CD4-positive, CD25-positive, alpha-beta regulatory T cell (primary cell): Measurements from ENCODE around the gene SLC2A4RG. TPM values are rescaled to one million over a fixed set of nuclear protein-coding genes. Genes with fewer than 3 reads are reported as not detected.
A peak's percentile ranks its signal among the peaks of the same experiment; 100 is the strongest.

ENCODE experiments used
- ATAC-seq, 2 donors: fragments of 150-1000 bp; cut with Tn5 transposase; one replicate each; pipeline ENCODE4 v1.10.0; 2021; ENCODE audit warnings: low read depth in 2 of 2, moderate number of reproducible peaks in 2 of 2, moderate library complexity in 1 of 2
- DNase-seq, 3 donors: peaks; one replicate each; pipeline versions ENCODE4 v3.0.0 to v3.0.0-alpha.2; 2012 to 2022; ENCODE audit warnings: mixed read lengths in 1 of 3
- H3K27ac ChIP-seq: one replicate; pipeline ENCODE4 v1.7.0; 2013; ENCODE audit warnings: mild to moderate bottlenecking, low read length; ENCODE audit not compliant: insufficient read depth, poor library complexity, severe bottlenecking
- H3K27me3 ChIP-seq: one replicate; pipeline ENCODE4 v1.7.0; 2013; ENCODE audit warnings: low read length; ENCODE audit not compliant: control insufficient read depth, insufficient read depth
- H3K36me3 ChIP-seq: one replicate; pipeline ENCODE4 v1.7.0; 2013; ENCODE audit warnings: mild to moderate bottlenecking, low read length, moderate library complexity; ENCODE audit not compliant: control insufficient read depth, insufficient read depth
- H3K4me1 ChIP-seq: 2 replicates; pipeline ENCODE4 v1.7.0; 2013; ENCODE audit warnings: mild to moderate bottlenecking, low read length; ENCODE audit not compliant: insufficient read depth, control insufficient read depth, poor library complexity, severe bottlenecking
- H3K4me3 ChIP-seq: one replicate; pipeline ENCODE4 v1.7.0; 2013; ENCODE audit warnings: low read depth, mild to moderate bottlenecking, low read length, moderate library complexity
- H3K9me3 ChIP-seq, 2 experiments: 1 replicate in 1 of 2; 2 replicates in 1 of 2; pipeline ENCODE4 v1.7.0; 2013; ENCODE audit warnings: low read length in 2 of 2, mild to moderate bottlenecking in 1 of 2, moderate library complexity in 1 of 2; ENCODE audit not compliant: control insufficient read depth in 2 of 2
- H3K27ac Mint-ChIP-seq, 3 donors: one replicate each; pipeline ENCODE4 v1.8.0; 2020 to 2022; ENCODE audit warnings: mild to moderate bottlenecking in 3 of 3, mixed read lengths in 3 of 3, moderate library complexity in 2 of 3
- H3K27me3 Mint-ChIP-seq: one replicate; pipeline ENCODE4 v1.8.0; 2022; ENCODE audit warnings: mild to moderate bottlenecking, mixed read lengths
- H3K36me3 Mint-ChIP-seq: one replicate; pipeline ENCODE4 v1.8.0; 2020; ENCODE audit warnings: mixed read lengths
- H3K4me1 Mint-ChIP-seq, 4 donors: one replicate each; pipeline ENCODE4 v1.8.0; 2020 to 2022; ENCODE audit warnings: mixed read lengths in 4 of 4, mild to moderate bottlenecking in 1 of 4
- H3K4me3 Mint-ChIP-seq, 4 donors: one replicate each; pipeline ENCODE4 v1.8.0; 2020 to 2022; ENCODE audit warnings: mild to moderate bottlenecking in 4 of 4, mixed read lengths in 4 of 4, moderate library complexity in 3 of 4
- H3K9me3 Mint-ChIP-seq, 7 donors: one replicate each; pipeline ENCODE4 v1.8.0; 2020 to 2022; ENCODE audit warnings: mixed read lengths in 7 of 7, mild to moderate bottlenecking in 3 of 7, moderate library complexity in 2 of 7
- polyA plus RNA-seq, 4 donors: library from polyadenylated mRNA; unstranded; fragments of 300-500 nt; fragmentation: Illumina TruSeq; gene quantifications; one replicate each; pipeline ENCODE4 v1.2.3, GENCODE V29; 2021
- total RNA-seq: library from RNA; stranded (reverse); gene quantifications from one replicate; pipeline ENCODE4 v1.2.3, GENCODE V29; 2022

Gene SLC2A4RG
- total RNA-seq (110 TPM), polyA plus RNA-seq (1 to 10 TPM; 2.9 to 7.7 (median 4.5) TPM)

GRCh38 chr20:63739130-63740069, at the start of gene SLC2A4RG:
SLC2A4RG (plus strand) TSS chr20:63739776; CDS start chr20:63739913, 137 bp downstream.
- H3K4me3 Mint-ChIP-seq: peak within 1 kb of the TSS in 3 of 4 donors; percentile 78 to 82 (median 81)
- Histone ChIP-seq H3K27ac (peak within 1 kb of the TSS; percentile 82), H3K9me3 (no peaks in the 10 kb centered on the region), H3K4me1 (peaks cover 52% of the 10 kb centered on the region), H3K4me3 (peak within 1 kb of the TSS; percentile 57), H3K27me3 (no peaks in the 10 kb centered on the region), H3K36me3 (peaks cover 5% of the 10 kb centered on the region)
- H3K27ac Mint-ChIP-seq: no peak within 1 kb of the TSS
- no peaks in the 10 kb centered on the region for H3K9me3 Mint-ChIP-seq
- no peaks in the 10 kb centered on the region for H3K27me3 Mint-ChIP-seq
- H3K4me1 Mint-ChIP-seq: peaks cover 0 to 13% (median 10%) of the 10 kb centered on the region in 4 donors
- peak; percentile 19 to 26 for ATAC-seq
- peaks cover 8% of the 10 kb centered on the region for H3K36me3 Mint-ChIP-seq
- peak; percentile 66 to 79 (median 67) for DNase-seq

- no peaks in the 10 kb centered on the region for H3K36me3 ChIP-seq
- Mint-ChIP-seq H3K36me3 (no peaks in the 10 kb centered on the region), H3K27me3 (no peaks in the 10 kb centered on the region), H3K9me3 (peaks cover 0 to 3% (median 0%) of the 10 kb centered on the region in 7 donors), H3K27ac (no peak overlapping the region), H3K4me1 (peaks cover 0 to 7% (median 0%) of the 10 kb centered on the region in 4 donors), H3K4me3 (no peak overlapping the region)
- H3K4me1 ChIP-seq: peaks cover 10% of the 10 kb centered on the region
- ATAC-seq: no peak
- H3K9me3 ChIP-seq: no peaks in the 10 kb centered on the region
- no peak for DNase-seq
- H3K27me3 ChIP-seq: no peaks in the 10 kb centered on the region
- H3K4me3 ChIP-seq: no peak overlapping the region
- no peak overlapping the region for H3K27ac ChIP-seq
Observed at GRCh38 chr20:63690003-63690897, 49.3 kb upstream of the SLC2A4RG start.

- H3K9me3 Mint-ChIP-seq: peaks cover 0 to 4% (median 0%) of the 10 kb centered on the region in 7 donors
- no peak for ATAC-seq
- H3K4me3 Mint-ChIP-seq: no peak overlapping the region
- H3K27ac Mint-ChIP-seq: peak overlapping the region in 1 of 3 donors; percentile 66
- Histone ChIP-seq H3K9me3 (no peaks in the 10 kb centered on the region), H3K27me3 (no peaks in the 10 kb centered on the region), H3K36me3 (no peaks in the 10 kb centered on the region), H3K27ac (no peak overlapping the region), H3K4me1 (peaks cover 13% of the 10 kb centered on the region), H3K4me3 (no peak overlapping the region)
- no peaks in the 10 kb centered on the region for H3K36me3 Mint-ChIP-seq
- peaks cover 0 to 10% (median 0%) of the 10 kb centered on the region in 4 donors for H3K4me1 Mint-ChIP-seq
- H3K27me3 Mint-ChIP-seq: no peaks in the 10 kb centered on the region
- DNase-seq: no peak
Observed at GRCh38 chr20:63690898-63691710, 48.5 kb upstream of the SLC2A4RG start.

GRCh38 chr20:63691711-63692435, 47.7 kb upstream of the SLC2A4RG start:
- ATAC-seq (no peak), DNase-seq (no peak)
- H3K4me1 ChIP-seq: peaks cover 18% of the 10 kb centered on the region
- Mint-ChIP-seq H3K27ac (peak overlapping the region in 1 of 3 donors; percentile 66), H3K9me3 (peaks cover 0 to 5% (median 0%) of the 10 kb centered on the region in 7 donors), H3K36me3 (no peaks in the 10 kb centered on the region), H3K27me3 (no peaks in the 10 kb centered on the region), H3K4me3 (no peak overlapping the region), H3K4me1 (peaks cover 0 to 14% (median 0%) of the 10 kb centered on the region in 4 donors)
- H3K4me3 ChIP-seq: no peak overlapping the region
- no peaks in the 10 kb centered on the region for H3K36me3 ChIP-seq
- no peaks in the 10 kb centered on the region for H3K9me3 ChIP-seq
- H3K27me3 ChIP-seq: no peaks in the 10 kb centered on the region
- H3K27ac ChIP-seq: no peak overlapping the region

- no peak overlapping the region for H3K4me3 Mint-ChIP-seq
Observed at GRCh38 chr20:63692436-63693082, 47.0 kb upstream of the SLC2A4RG start.

GRCh38 chr20:63693083-63693732, 46.4 kb upstream of the SLC2A4RG start:
- Mint-ChIP-seq H3K27ac (no peak overlapping the region), H3K27me3 (no peaks in the 10 kb centered on the region), H3K9me3 (peaks cover 0 to 5% (median 0%) of the 10 kb centered on the region in 7 donors), H3K36me3 (no peaks in the 10 kb centered on the region), H3K4me1 (peaks cover 0 to 15% (median 0%) of the 10 kb centered on the region in 4 donors), H3K4me3 (no peak overlapping the region)
- ATAC-seq (no peak), DNase-seq (no peak)
- Histone ChIP-seq H3K4me1 (peaks cover 17% of the 10 kb centered on the region), H3K27ac (no peak overlapping the region), H3K27me3 (no peaks in the 10 kb centered on the region), H3K9me3 (no peaks in the 10 kb centered on the region), H3K4me3 (no peak overlapping the region), H3K36me3 (no peaks in the 10 kb centered on the region)

More at GRCh38 chr20:63692436-63693082, 47.0 kb upstream of the SLC2A4RG start:
- no peak for DNase-seq
- Histone ChIP-seq H3K27ac (no peak overlapping the region), H3K9me3 (no peaks in the 10 kb centered on the region), H3K27me3 (no peaks in the 10 kb centered on the region), H3K4me1 (peaks cover 18% of the 10 kb centered on the region), H3K4me3 (no peak overlapping the region), H3K36me3 (no peaks in the 10 kb centered on the region)
- Mint-ChIP-seq H3K36me3 (no peaks in the 10 kb centered on the region), H3K27ac (peak overlapping the region in 1 of 3 donors; percentile 71), H3K27me3 (no peaks in the 10 kb centered on the region), H3K4me1 (peaks cover 0 to 16% (median 0%) of the 10 kb centered on the region in 4 donors), H3K9me3 (peaks cover 0 to 5% (median 0%) of the 10 kb centered on the region in 7 donors)
- no peak for ATAC-seq
